ENCODE results near the gene ZNF493. TPM values are rescaled to one million over a fixed set of nuclear protein-coding genes. Genes with fewer than 3 reads are reported as not detected.

The ZNF493 gene
- total and polyA plus RNA-seq, 8 donors, result 2.1 to 100.0 (median 20.6) TPM

DNA sequence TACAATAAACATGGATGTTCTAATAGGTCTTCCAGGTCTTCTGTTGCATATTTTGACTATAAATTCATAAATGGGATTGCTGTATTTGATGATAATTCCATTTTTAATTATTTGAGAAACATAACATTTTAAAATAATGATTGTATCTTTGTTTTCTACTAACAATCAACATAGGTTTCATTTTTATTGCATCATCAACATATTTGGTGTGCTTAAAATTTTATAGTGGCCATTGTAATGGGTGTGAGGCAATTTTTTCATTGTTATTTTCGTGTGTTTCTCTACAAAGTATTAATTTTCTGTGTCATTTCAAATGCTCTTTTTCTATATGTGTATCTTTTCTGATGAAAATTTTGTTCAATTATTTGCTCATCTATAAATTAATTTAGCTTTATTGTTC is 13.2 kb downstream of the ZNF493 start:
- intact Hi-C loops (cut with DNase I; ENCODE audit: low total_unique reads), result no loop called here
- WGBS, 5 donors, result 78 to 97% (median 90%) methylated on average over 1 of the region's 1 CpG
- Histone ChIP-seq H3K9me3 (peaks cover 0 to 66% (median 28%) of the 10 kb centered on the region in 4 donors), H3K4me1 (peaks cover 0 to under 1% (median 0%) of the 10 kb centered on the region in 4 donors), H3K27me3 (no peaks in the 10 kb centered on the region), H3K36me3 (peaks cover 36 to 100% (median 97%) of the 10 kb centered on the region in 4 donors), H3K27ac (no peak overlapping the region), H3K4me3 (no peak overlapping the region)
- no peak for TF ChIP-seq POLR2AphosphoS5 (IDR thresholded peaks at IDR 0.05)
- TF ChIP-seq, protein P1, sequence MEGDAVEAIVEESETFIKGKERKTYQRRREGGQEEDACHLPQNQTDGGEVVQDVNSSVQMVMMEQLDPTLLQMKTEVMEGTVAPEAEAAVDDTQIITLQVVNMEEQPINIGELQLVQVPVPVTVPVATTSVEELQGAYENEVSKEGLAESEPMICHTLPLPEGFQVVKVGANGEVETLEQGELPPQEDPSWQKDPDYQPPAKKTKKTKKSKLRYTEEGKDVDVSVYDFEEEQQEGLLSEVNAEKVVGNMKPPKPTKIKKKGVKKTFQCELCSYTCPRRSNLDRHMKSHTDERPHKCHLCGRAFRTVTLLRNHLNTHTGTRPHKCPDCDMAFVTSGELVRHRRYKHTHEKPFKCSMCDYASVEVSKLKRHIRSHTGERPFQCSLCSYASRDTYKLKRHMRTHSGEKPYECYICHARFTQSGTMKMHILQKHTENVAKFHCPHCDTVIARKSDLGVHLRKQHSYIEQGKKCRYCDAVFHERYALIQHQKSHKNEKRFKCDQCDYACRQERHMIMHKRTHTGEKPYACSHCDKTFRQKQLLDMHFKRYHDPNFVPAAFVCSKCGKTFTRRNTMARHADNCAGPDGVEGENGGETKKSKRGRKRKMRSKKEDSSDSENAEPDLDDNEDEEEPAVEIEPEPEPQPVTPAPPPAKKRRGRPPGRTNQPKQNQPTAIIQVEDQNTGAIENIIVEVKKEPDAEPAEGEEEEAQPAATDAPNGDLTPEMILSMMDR (IDR thresholded peaks at IDR 0.05), result no peak
- no peak for TF ChIP-seq EP300 (IDR thresholded peaks at IDR 0.05)
- TF ChIP-seq POLR2A (IDR thresholded peaks at IDR 0.05), result no peak
- no peak for DNase-seq

DNA sequence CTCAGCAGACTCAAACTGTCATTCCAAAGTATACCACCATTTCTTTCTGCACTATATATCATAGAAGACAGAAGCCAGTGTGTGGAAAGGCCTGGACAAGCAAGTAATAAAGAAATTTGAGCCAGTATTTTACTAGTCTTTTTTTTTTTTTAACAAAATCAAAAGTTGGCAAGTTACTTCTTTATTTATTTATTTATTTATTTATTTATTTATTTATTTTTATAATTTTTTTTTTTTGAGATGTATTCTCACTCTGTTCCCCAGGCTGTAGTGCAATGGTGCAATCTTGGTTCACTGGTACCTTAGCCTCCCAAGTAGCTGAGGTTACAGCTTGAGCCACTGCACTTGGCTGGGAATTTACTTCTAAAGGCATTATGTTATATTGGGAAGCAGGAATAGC is 25.3 kb downstream of the ZNF493 start:
- intact Hi-C loops (cut with DNase I; ENCODE audit: low total_unique reads), result no loop called here
- Histone ChIP-seq H3K36me3 (peaks cover 3 to 53% (median 22%) of the 10 kb centered on the region in 4 donors), H3K4me1 (no peaks in the 10 kb centered on the region), H3K27me3 (no peaks in the 10 kb centered on the region), H3K27ac (no peak overlapping the region), H3K9me3 (peaks cover 43 to 96% (median 76%) of the 10 kb centered on the region in 4 donors), H3K4me3 (no peak overlapping the region)
- DNase-seq, result no peak
- TF ChIP-seq EP300 (IDR thresholded peaks at IDR 0.05) (no peak), POLR2A (IDR thresholded peaks at IDR 0.05) (no peak), POLR2AphosphoS5 (IDR thresholded peaks at IDR 0.05) (no peak)
- TF ChIP-seq, protein P1 (IDR thresholded peaks at IDR 0.05), result no peak

DNA sequence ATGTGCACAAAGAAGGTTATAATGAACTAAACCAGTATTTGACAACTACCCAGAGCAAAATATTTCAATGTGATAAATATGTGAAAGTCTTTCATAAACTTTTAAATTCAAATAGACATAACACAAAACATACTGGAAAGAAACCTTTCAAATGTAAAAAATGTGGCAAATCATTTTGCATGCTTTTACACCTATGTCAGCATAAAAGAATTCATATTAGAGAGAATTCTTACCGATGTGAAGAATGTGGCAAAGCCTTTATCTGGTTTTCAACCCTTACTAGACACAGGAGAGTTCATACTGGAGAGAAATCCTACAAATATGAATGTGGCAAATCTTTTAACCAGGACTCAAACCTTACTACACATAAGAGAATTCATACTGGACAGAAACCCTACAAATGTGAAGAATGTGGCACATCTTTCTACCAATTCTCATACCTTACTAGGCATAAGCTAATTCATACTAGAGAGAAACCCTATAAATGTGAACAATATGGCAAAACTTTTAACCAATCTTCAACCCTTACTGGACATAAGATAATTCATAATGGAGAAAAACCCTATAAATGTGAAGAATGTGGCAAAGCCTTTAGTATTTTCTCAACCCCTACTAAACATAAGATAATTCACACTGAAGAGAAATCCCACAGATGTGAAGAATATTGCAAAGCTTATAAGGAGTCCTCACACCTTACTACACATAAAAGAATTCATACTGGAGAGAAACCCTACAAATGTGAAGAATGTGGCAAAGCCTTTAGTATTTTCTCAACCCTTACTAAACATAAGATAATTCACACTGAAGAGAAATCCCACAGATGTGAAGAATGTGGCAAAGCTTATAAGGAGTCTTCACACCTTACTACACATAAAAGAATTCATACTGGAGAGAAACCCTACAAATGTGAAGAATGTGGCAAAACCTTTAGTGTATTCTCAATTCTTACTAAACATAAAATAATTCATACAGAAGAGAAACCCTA is 26.4 kb downstream of the ZNF493 start:
- TF ChIP-seq POLR2A (IDR thresholded peaks at IDR 0.05), result no peak
- TF ChIP-seq, protein P1 (IDR thresholded peaks at IDR 0.05), result no peak
- no peak for TF ChIP-seq POLR2AphosphoS5 (IDR thresholded peaks at IDR 0.05)
- TF ChIP-seq EP300 (IDR thresholded peaks at IDR 0.05), result no peak
- H3K4me1 ChIP-seq, result no peaks in the 10 kb centered on the region
- H3K36me3 ChIP-seq, result peaks cover 3 to 43% (median 15%) of the 10 kb centered on the region in 4 donors
- no peak overlapping the region for H3K4me3 ChIP-seq
- intact Hi-C loops (cut with DNase I; ENCODE audit: low total_unique reads), result no loop called here
- no peak overlapping the region for H3K27ac ChIP-seq
- no peaks in the 10 kb centered on the region for H3K27me3 ChIP-seq
- 94 to 100% (median 97%) methylated on average over 1 of the region's 1 CpG for WGBS, 5 donors
- DNase-seq, result no peak
- H3K9me3 ChIP-seq, result peaks cover 42 to 96% (median 78%) of the 10 kb centered on the region in 4 donors

DNA sequence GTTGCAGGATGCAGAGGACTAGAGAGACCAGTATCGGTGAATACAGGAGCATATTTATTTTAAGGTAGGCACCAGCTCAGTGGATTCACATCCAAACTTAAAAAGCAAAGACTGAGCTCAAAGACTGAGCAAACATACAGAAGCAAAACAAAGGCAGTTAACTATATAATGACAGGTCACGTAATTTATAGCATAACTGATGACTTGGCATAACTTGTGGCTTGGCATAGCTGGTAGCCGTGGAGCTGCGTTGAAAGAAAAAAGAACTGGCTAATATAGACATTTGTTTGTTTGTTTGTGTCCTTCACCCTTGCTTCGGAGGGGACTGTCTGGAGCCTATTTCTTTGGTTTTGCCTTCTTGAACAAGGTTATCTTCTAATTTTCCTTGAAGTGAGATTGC is 33.7 kb downstream of the ZNF493 start:
- Histone ChIP-seq H3K27ac (no peak overlapping the region), H3K27me3 (no peaks in the 10 kb centered on the region), H3K9me3 (peaks cover 0 to 97% (median 47%) of the 10 kb centered on the region in 4 donors), H3K4me3 (no peak overlapping the region), H3K36me3 (no peaks in the 10 kb centered on the region), H3K4me1 (peaks cover 0 to 12% (median 0%) of the 10 kb centered on the region in 4 donors)
- intact Hi-C loops (cut with DNase I; ENCODE audit: low total_unique reads), result no loop called here
- no peak for DNase-seq
- 61 to 86% (median 75%) methylated on average over 5 of the region's 5 CpGs for WGBS, 5 donors
- TF ChIP-seq, protein P1 (IDR thresholded peaks at IDR 0.05), result no peak
- TF ChIP-seq POLR2A (IDR thresholded peaks at IDR 0.05), result no peak
- no peak for TF ChIP-seq POLR2AphosphoS5 (IDR thresholded peaks at IDR 0.05)
- no peak for TF ChIP-seq EP300 (IDR thresholded peaks at IDR 0.05)

Data from stomach (tissue), 9 donors.